T47D (cell line): Measurements from ENCODE around the gene KLF13.

ENCODE experiments used
- DNase-seq, 2 experiments: peaks; one replicate each; pipeline versions ENCODE4 v3.0.0 to v3.0.0-alpha.2; 2011 to 2012; ENCODE audit warnings: low read depth in 1 of 2, low spot score in 1 of 2
- JUND ChIP-seq: IDR thresholded peaks from 2 replicates; pipeline ENCODE4 v1.6.1; 2012; ENCODE audit warnings: low read depth
- in situ Hi-C: cut with HindIII; loops from 2 replicates; pipeline ENCODE4 v1.10.0; 2016; ENCODE audit warnings: low sequenced_read_pairs, low pct_unique_long_range_greater_than_20kb

The KLF13 gene

DNA sequence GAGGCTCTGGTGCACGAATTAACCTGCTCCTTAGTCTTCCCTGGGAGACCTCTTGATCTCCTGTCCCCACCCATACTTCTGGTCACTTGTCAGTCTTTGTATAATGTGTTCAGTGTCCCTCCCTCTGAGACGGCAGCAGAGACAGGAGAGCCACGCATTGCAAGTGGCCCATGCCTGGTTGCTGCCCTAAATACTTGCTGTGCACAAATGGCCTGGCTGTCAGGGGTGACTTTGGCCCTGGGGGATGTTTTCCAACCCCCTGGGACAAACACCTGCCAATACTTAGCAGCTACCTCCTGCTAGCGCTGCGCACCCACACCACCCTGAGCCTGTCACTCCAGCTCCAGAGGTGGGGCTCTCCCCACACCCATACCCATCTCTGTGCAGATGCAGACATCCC lies 17.2 kb downstream of the KLF13 start:
- TF ChIP-seq JUND: no peak
- no peak for DNase-seq
- in situ Hi-C loops: no loop called here

DNA sequence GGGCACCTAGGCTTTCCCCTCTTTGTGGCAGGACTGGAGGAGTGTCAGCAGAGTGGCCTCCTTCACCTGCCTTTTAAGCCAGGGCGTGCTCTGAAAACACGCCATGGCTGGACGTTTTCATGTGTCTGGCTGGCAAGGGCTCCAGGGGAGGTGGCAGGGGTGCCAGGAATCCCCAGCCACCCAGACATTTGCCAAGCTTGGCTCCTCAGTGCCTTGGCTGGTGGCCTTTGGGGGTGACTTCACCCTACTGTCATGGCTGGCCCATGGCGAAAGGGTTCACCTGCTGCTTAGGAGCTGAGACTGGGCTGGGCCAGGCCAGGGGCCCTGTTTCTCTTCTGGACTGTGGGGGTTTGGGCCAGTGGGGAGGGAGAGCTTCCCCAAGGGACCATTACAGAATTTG lies 17.6 kb downstream of the KLF13 start:
- in situ Hi-C loops: no loop called here
- no peak for TF ChIP-seq JUND
- no peak for DNase-seq

DNA sequence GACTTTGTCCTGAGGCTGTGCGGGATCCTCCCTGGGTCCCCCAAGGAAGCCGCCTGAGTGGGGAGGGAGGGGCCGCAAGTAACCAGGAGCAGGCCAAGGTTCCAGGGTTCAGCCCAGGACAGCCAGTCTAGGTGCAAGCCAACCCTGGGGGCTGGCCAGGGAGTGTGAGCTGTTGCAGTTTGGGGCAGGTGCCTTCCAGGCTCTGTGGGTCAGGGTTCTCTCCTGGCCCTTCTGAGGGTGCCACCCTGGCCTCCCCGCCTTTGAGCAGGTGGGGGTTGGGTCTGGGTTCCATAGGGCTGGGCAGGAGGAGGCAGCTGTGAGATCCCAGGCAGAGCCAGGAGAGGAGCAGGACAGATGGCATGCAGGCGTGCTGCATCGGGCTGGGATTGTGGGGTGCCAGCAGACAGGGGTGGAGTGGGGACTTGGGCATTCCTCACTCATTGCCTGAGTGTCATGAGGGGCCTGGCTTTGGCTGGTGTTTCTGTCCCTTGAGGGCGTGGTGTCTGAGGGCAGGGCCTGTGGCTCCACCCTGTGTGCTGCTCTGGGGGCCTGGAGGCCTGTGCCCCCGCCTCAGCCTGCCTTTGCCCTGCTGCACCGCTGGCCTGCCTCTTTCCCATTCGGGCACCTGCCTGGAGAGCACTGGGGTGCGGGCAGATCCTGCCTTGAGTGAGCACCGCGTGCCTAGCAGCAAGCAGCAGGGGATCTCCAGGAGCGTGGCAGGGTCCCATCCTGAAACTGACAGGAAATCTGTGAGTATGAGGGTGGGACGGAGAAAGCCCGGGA lies 18.4 kb downstream of the KLF13 start:
- no peak for DNase-seq
- in situ Hi-C loops: no loop called here

DNA sequence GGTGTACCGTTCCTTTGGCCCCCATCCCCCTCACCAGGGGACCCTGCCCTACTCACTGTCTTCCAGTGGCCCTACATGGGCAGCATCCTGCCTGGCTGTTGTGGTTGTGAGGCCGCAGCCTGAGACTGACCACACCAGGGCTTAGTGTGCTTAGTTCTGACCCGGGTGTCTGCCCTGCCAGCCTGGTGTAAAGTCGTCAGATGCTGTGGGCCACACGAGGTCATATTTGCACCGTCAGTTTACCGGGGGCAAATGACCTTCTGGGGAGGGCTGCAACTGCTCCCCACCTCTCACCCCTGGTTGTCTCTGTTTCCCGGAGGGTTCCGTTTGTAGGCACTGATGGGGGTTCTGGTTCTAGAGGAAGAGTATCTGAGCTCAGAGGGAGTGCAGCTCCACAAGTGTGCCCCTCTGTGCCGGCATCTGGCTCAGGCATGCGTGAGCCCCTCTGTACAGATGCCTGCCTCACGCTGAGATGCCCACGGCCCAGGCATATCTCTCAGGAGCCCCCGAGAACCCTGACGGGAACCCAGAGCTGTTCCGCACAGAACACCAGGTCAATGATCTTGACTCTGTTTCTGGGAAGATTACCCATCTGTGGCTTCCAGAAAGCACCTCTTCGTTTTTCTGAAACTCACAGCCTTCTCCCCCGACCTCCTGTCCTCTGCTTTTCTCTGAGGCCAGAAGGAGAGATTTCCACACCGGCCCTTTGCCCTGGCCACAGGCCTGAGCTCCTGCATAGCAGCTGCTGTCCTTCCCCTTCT lies 19.2 kb downstream of the KLF13 start:
- TF ChIP-seq JUND: no peak
- in situ Hi-C loops: no loop called here
- DNase-seq: no peak

More for the DNA sequence above, 18.4 kb downstream of the KLF13 start:
- no peak for TF ChIP-seq JUND

DNA sequence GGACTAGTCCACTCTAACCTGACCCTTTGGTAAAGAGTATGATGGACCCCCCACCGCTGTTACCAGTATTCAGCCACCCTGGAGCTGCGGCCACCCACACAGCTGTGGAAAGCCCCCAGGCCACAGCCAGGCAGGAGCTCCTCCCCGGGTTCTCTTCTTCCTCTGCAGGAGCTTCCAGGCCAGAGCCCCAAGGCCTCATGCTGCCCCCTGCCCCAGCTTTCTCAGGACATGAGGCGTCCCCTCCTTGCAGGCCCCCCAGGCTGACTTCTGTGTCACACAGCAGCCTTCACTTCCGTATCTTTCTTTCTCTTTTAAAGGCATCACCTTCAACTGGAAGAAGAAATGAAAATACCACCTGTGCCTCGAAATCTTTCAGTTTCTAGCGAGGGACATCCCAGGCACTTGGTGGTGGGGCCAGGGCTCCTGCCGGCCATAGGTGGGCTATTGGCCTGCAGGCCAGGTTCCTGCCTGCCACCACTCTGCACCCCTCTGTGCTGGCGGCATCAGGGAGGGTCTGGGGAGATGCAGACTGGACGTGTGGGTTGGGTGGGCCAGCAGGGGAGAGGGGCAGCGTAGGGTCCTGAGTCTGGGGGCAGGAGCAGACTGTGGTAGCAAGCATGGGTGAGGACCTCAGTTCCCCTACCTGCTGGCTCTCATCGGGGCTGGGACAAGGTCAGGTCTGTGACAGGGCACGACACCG lies 19.9 kb downstream of the KLF13 start:
- in situ Hi-C loops: no loop called here
- no peak for DNase-seq
- TF ChIP-seq JUND: no peak

DNA sequence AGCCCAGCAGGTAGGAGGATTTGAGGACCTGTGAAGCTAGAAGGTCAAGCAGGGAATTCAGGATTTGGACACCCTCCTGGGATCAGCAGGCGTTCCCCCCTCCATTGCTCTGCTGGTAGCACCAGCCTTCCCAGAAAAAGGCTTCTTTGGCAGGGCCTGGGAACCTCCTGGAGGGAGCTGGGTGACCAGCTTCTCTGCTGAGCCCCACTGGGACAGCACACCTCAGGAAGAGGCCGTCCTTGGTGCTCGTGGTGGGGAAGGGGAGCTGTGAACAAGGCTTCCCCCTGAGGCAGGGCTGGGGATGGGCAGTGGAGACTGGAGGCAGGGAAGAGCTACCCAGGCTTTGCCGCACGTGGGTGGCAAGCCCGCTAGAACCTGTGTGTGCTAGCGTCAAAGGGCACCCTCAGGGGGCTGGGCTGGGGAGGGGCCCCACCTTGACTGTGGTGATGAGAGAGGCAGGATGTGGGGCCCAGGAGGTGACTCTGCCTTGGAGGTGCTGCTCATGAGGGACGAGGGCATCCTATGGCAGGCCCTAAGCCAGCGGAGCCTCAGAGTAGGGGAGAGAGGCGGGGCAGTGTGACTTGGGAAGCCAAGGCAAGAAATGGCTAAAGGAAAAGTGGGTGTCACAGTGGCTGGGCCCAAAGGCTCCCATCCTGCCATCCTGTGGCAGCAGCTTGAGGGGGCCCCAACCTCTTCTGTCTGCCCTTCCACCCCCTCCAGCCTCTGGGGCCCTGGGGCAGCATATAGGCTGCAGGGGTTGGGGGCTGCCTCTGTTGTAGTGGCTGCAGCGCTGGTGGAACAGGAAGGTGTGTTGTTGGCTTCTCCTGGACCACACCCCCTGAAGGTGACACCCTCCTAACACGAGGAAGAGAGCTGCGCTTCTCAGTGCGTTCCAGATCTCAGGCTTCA lies 20.7 kb downstream of the KLF13 start:
- no peak for DNase-seq
- in situ Hi-C loops: no loop called here
- no peak for TF ChIP-seq JUND

DNA sequence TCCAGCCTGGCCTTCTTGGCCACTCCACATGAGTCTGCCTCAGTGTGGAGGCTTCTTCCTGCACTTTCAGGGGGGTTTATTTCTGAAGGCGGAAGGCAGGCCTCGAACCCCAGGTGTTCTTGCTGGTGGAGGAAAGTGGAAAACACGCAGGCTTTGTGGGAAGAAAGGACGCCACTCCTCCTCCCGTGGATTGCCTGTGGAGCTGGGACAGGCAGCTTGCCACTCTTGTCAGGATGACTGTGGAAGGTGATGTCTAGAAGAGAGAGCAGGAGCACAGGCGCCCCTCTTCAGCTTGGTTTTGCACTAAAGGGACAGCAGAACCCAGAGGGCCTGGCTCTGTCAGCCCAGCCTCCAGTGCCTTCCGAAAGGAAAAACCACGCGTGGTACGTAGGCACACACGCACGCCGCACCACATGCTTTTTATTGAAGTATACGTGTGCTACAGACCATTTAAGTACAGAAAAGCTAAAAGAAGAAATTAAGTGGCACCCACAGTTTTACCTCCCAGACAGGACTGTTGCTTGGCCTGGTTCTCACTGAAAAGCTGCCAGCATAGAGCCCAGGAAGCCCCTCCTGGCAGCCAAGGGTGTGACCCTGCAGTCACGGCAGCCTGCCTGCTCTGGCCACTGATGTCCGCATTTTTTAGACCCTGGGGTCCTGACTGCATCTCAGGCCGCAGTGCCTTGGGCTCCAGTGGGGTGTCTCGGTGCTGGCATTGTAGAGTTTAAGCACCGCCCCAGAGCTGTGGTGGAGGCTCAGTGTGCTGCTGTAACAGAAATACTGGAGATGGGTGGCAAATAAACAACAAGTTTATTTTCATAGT lies 21.6 kb downstream of the KLF13 start:
- in situ Hi-C loops: no loop called here
- TF ChIP-seq JUND: no peak
- DNase-seq: no peak

DNA sequence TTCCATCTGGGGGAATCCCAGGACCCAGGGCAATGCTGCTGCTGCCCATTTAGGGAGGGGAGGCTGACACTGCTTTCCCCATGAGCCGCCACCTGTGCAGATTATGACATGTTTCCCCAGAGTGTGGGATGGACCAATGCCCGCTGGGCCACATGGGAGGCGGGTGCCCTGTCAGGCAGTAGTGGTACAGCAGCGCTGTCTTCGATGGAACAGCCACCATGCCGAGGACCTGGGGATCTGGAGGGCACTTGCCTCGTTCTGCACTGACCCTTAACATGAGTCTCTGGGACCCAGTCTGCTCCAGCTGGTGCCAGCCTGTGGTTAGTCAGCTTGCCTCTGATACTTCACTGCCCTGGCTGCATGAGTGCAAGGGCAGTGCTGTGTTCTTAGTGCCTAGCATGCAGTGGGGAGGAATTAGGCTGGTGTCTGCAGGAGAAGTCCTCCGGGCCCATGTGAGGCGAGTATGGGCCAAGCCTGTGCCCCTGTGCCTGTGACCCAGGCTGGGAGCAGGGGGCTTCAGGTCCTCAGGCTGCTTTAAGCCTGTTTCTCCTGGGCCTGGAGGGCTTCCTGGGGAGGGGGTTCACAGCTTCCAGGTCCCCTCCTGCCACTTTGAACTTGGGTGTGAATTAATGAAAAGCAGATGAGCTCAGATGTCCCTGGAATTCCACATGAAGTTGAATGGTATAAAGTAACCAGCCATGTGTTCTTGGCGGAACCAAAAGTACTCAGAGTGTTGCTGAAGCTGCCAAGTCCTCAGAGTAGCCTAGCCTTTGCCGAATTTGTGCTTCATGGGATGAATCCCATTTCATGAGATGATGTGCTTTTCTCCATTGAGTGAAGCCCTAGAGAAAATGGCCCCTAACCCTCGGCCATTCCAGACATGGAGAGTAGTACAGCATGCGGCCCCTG lies 22.9 kb downstream of the KLF13 start:
- in situ Hi-C loops: no loop called here
- DNase-seq: no peak
- no peak for TF ChIP-seq JUND

DNA sequence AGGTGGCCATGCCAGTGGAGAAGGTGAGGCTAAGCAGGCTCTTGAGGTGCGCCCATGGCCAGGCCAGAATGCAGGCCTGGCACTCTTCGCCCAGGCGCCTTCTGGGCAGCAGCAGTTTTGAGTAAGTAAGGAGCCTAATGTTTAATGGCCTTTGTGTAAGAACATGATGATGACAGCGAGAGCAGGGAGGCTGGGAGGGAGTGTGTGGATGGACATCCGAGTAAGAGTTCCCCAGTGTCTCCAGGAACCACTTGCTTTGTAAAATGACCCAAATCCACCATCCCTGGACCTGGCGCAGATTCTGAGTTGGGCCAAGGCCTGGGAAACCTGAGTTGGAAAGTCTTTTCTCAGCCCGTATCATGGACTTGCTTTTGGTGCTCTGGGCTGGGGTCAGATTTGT lies 24.1 kb downstream of the KLF13 start:
- in situ Hi-C loops: no loop called here
- no peak for DNase-seq
- no peak for TF ChIP-seq JUND

DNA sequence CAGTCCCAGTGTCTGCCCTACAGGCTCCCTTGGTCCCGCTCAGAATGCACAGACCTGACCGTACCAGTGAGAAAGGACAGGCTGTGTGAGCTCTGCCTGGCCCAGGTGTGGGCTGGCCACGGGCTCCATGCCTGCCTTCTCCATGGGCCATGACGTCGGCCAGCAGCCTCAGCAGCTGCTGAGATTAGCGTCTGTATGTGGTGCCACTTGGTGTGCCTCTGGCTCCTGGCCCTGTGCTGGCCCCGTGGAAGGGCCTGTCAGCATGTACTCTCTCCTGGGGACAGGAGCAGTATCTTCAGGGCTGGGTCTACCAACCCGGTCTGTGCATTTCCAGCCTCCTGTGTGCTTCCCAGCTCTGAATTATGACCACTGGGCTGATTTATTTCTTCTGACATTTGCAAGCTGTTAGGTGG lies 25.7 kb downstream of the KLF13 start:
- no peak for TF ChIP-seq JUND
- DNase-seq: no peak
- in situ Hi-C loops: no loop called here
